ENCODE results near the gene DSN1. TPM values are rescaled to one million over a fixed set of nuclear protein-coding genes. Genes with fewer than 3 reads are reported as not detected.

The DSN1 gene
- total RNA-seq, 1 donor from 2014 or later = 24.0 TPM

Other genes with a start within 250 kb of the DSN1 start
- 4.0 and 4.2 TPM in 2 replicates for gene MYL9, start 232.2 kb downstream of the DSN1 start, total RNA-seq
- 44.3 and 50.6 TPM in 2 replicates for gene TGIF2, start 200.2 kb downstream of the DSN1 start, total RNA-seq
- gene RAB5IF, start 168.0 kb downstream of the DSN1 start, total RNA-seq = 94.5 and 99.0 TPM in 2 replicates
- 54.9 and 56.5 TPM in 2 replicates for gene SLA2, start 127.6 kb downstream of the DSN1 start, total RNA-seq
- 26.0 and 26.8 TPM in 2 replicates for gene NDRG3, start 27.7 kb downstream of the DSN1 start, total RNA-seq
- gene TLDC2, start 102.4 kb upstream of the DSN1 start, total RNA-seq = not detected in 2 replicates
- gene SAMHD1, start 177.9 kb upstream of the DSN1 start, total RNA-seq = 44.1 and 45.7 TPM in 2 replicates

All from activated T-helper 2 cell treated with anti-CD3 and anti-CD28 coated beads, Interferon-gamma antibody, Interleukin-2, Interleukin-4, amounts not matched to agents 10 μg/mL and 5 μg/mL and 100 μg/mL, durations not matched to agents 14 hours and 24 hours and 36 hours (primary cell).